Activated T-cell treated with anti-CD3 and anti-CD28 coated beads for 48 hours (primary cell): Measurements from ENCODE around the gene MALRD1.

ENCODE experiments used
- DNase-seq: peaks from one replicate; pipeline ENCODE4 v3.0.0-alpha.2; 2020; ENCODE audit warnings: low read depth

Gene MALRD1

GRCh38 chr10:19048489-19048888 is at the start of gene MALRD1:
MALRD1 (plus strand) TSS chr10:19048801; CDS start chr10:19048939, 138 bp downstream.
- no peak for DNase-seq

- DNase-seq, result no peak
These were observed 45.3 kb upstream of the MALRD1 start for GRCh38 chr10:19003341-19003740.

DNA sequence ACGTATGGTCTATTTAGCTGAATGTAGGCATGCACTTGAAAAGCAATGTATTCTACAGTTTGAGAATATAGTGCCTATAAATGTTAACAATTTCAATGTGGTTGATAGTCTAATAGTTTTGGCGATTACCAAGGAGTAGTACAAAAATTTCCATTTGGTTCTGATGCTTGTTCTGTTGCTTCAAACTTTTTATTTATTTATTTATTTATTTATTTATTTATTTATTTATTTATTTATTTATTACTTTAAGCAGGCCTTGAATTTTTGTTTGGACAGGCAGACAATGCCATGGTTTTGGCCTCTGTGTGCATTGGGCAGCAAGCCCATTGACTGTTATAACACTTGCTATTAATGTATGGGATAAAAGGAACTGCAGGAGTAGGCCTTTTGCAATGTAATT is 36.5 kb upstream of the MALRD1 start:
- DNase-seq, result no peak

GRCh38 chr10:19014034-19014433 is 34.6 kb upstream of the MALRD1 start:
- DNase-seq, result no peak

DNA sequence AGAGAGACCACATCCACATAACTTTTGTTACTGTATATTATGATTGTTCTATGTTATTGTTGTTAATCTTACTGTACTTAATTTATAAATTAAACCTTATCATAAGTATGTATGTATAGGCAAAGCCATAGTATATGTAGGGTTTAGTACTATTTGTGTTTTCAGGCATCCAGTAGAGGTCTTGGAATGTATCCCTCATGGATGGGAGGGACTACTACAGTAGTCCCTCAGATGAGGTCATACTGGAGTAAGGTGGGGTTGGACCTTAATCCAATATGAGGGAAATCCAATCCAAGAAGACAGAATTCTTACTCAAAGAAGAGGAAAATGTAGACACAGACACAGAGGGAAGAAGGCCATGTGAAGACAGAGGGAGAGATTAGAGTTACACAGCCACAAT is 34.1 kb upstream of the MALRD1 start:
- DNase-seq, result no peak

DNA sequence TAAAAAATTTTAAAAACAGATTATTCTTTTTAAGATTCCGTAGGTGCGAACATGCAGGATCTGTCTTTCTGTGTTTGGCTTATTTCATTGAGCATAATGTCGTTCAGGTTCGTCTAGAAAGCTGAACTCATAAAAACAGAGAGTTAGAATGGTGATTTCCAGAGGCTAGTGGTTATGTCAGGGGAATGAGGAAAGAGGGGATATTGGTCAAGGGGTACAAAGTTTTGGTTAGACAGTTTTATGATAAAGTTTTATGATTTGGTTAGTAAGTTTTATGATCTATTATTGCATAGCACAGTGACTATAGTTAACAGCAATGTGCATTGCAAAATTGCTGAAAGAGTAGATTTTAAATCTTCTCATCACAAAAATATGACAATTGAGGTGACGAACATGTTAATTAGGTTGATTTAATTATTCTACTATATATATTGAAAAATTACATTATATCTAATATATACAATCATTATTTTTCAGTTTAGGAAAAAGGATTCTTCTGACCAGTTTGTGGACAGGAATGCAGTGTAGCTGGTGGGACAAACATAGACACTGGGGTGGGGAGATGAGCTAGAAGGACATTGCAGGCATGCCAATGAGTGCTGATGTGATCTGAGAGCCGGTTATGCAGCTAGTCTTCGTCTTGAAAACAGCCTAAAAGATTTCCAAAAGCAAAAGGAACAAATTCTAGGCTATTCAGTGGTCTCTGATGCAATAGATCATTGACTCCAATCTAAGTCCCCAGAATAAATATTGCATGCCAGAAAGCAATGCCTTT is 31.3 kb upstream of the MALRD1 start:
- DNase-seq, result no peak

DNA sequence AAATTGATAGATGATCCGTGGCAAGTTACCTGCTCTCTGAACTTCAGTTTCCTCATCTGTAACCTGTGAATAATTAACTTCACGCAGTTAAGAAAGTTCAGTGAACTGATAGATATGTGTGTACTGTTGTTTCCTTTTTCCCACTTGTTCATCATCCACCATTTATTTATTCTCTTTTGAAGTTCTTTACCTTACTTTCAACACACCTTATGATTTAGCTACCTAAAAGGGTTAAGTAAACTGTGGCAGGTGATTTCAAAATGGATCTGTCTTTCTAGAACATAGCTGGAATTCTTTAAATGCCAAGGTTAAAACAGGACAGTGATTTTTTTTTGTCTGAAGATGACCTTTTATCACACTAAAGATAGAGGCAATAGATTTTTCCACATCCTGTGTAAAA is 27.4 kb upstream of the MALRD1 start:
- no peak for DNase-seq

GRCh38 chr10:19024611-19025010 is 24.0 kb upstream of the MALRD1 start:
- no peak for DNase-seq

- no peak for DNase-seq
These were observed 16.8 kb upstream of the MALRD1 start for GRCh38 chr10:19031763-19032162.

DNA sequence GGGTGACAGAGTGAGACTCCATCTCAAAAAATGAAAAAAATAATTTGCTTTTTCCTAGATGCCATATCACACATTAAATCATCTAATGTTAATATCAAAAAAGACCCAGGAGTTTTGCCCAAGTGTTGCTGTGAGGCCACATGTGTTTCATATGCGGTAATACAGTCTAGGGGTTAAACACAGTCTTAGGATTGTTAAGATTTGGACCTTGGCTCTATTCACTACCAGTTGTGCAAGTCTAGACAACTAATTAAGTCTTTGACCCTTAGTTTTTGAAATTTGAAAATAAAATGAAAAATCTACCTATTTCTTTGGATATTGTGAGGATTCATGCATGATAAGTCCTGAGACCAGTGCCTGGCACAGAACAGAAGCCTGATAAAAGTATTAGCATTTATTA is 14.9 kb upstream of the MALRD1 start:
- no peak for DNase-seq

GRCh38 chr10:19041171-19041570 is 7.4 kb upstream of the MALRD1 start:
- no peak for DNase-seq

GRCh38 chr10:19043431-19043830 is 5.2 kb upstream of the MALRD1 start:
- no peak for DNase-seq

DNA sequence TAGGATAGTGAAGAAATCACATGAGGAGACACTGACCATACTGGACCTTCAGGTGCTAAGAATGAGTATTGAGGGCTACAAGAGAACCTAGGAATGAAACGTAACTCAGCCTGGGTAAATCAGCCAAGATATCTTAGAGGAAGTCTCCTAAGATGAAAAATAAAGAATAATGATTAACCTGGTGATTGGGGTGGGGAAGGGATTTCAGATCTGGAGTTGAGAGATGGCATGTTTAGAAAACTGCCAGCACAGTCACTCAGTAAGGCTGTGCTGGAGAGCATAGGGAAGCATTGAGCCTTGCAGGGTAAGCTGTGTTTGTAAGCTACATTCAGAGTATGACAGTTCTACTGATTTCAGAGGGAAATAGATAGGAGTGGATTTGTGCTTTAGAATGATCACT is 1.9 kb upstream of the MALRD1 start:
- DNase-seq, result no peak

GRCh38 chr10:19048891-19049290 is 290 bp downstream of the MALRD1 start:
- no peak for DNase-seq

- no peak for DNase-seq
These were observed 966 bp downstream of the MALRD1 start for GRCh38 chr10:19049567-19049966.

GRCh38 chr10:19054289-19054835 is 5.8 kb downstream of the MALRD1 start:
- no peak for DNase-seq

- no peak for DNase-seq
These were observed 9.4 kb downstream of the MALRD1 start for GRCh38 chr10:19058046-19058445.

- no peak for DNase-seq
These were observed 15.4 kb downstream of the MALRD1 start for GRCh38 chr10:19063986-19064385.

- DNase-seq, result no peak
These were observed 23.3 kb downstream of the MALRD1 start for GRCh38 chr10:19071946-19072345.

GRCh38 chr10:19077276-19077675 is 28.7 kb downstream of the MALRD1 start:
- no peak for DNase-seq

DNA sequence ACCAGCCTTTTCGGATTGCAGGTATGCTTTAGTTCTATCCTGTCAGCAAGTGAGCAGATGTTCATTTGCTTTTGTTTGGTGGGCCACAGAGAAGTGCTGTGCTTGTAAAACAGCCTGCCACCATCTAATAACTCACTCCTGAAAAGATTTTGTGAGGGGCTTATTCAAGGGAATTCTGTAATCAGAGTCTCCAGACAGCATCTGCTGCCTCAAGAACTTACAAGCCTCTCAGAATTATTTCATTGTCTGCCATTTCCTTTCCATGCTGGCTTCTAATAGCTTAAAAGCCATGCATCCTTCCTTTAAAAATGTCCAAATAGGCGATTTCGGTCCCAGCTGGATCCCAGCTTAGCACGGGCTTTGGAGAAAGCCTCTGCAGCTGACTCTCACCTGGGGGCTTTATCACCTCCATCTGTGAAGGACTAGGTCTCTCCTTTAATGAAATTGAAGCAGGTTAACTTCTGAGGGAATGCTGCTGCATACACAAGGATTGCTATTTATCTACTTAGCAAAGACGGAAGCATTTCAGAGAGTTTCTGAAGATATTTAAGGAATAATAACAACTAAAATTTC is 48.0 kb downstream of the MALRD1 start:
- DNase-seq, result no peak

DNA sequence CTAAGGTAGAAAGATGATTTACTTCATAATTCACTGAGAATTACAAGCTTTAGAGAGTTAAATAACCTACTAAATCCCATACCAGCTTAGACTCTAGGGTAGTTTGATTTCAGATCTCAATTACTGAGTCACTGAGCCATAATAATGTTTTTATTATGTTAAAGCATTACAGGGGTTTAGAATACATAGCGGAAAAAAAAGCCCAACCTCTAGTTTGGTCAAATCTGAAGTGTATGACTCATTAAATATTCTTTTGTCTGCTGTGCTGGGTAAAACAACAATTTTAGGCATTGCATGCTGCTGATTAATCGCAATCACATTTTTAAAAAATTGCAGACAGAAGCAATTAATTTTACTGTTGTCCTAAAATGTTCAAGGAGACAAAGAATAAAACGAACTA is 48.5 kb downstream of the MALRD1 start:
- DNase-seq, result no peak

- no peak for DNase-seq
These were observed 50.2 kb downstream of the MALRD1 start for GRCh38 chr10:19098803-19099202.

DNA sequence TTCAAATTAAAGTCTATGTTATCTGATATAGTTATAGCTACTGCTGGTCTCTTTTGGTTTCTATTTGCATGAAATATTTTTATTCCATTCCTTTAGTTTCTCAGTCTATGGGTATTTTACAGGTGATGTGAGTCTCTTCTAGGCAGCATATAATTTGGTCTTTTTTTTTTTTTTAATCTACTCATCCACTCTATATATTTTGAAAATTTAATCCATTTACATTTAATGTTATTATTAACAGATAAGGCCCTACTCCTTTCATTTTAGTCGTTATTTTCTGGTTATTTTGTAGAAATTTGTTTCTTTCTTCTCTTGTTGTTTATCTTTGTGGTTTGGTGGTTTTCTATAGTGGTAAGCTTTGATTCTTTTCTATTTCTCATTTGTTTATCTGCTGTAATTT is 58.8 kb downstream of the MALRD1 start:
- DNase-seq, result no peak
